ENCODE results near the gene FAXDC2.
"Not testable (repeated sequence)": the region's sequence is repeated elsewhere in the genome, so short reads cannot be mapped to it uniquely, and the experiment has no call there.

FAXDC2 gene

GRCh38 chr5:154829589-154830218, 20.7 kb downstream of the FAXDC2 start:
- no peak for DNase-seq

- peak; percentile 9 for DNase-seq
Measured at GRCh38 chr5:154829181-154829588, 21.2 kb downstream of the FAXDC2 start.

GRCh38 chr5:154824070-154824469, 26.3 kb downstream of the FAXDC2 start:
- DNase-seq: no peak

- DNase-seq: no peak
Measured at GRCh38 chr5:154823605-154824004, 26.8 kb downstream of the FAXDC2 start.

- not testable (repeated sequence) for DNase-seq
Measured at GRCh38 chr5:154822896-154823295, 27.5 kb downstream of the FAXDC2 start.

GRCh38 chr5:154820383-154820782, 30.0 kb downstream of the FAXDC2 start:
- no peak for DNase-seq

- DNase-seq: no peak
Measured at GRCh38 chr5:154819546-154819945, 30.9 kb downstream of the FAXDC2 start.

- no peak for DNase-seq
Measured at GRCh38 chr5:154818471-154819116, 31.8 kb downstream of the FAXDC2 start.

GRCh38 chr5:154817815-154818214, 32.6 kb downstream of the FAXDC2 start:
- no peak for DNase-seq

GRCh38 chr5:154816891-154817492, 33.4 kb downstream of the FAXDC2 start:
- no peak for DNase-seq

GRCh38 chr5:154815684-154816247, 34.6 kb downstream of the FAXDC2 start:
- no peak for DNase-seq

GRCh38 chr5:154815025-154815424, 35.4 kb downstream of the FAXDC2 start:
- no peak for DNase-seq

GRCh38 chr5:154813736-154814135, 36.7 kb downstream of the FAXDC2 start:
- DNase-seq: no peak

- DNase-seq: no peak
Measured at GRCh38 chr5:154813158-154813557, 37.2 kb downstream of the FAXDC2 start.

GRCh38 chr5:154811653-154812465, 38.5 kb downstream of the FAXDC2 start:
- peak; percentile 23 for DNase-seq

GRCh38 chr5:154811239-154811638, 39.2 kb downstream of the FAXDC2 start:
- no peak for DNase-seq

- DNase-seq: no peak
Measured at GRCh38 chr5:154806176-154806575, 44.2 kb downstream of the FAXDC2 start.

- DNase-seq: no peak
Measured at GRCh38 chr5:154802050-154802449, 48.4 kb downstream of the FAXDC2 start.

- no peak for DNase-seq
Measured at GRCh38 chr5:154801083-154801482, 49.3 kb downstream of the FAXDC2 start.

GRCh38 chr5:154800582-154800981, 49.8 kb downstream of the FAXDC2 start:
- no peak for DNase-seq

GRCh38 chr5:154797762-154798161, 52.6 kb downstream of the FAXDC2 start:
- DNase-seq: no peak

- DNase-seq: no peak
Measured at GRCh38 chr5:154795235-154795596, 55.2 kb downstream of the FAXDC2 start.

GRCh38 chr5:154794525-154795234, 55.7 kb downstream of the FAXDC2 start:
- no peak for DNase-seq

Data from NCI-H774 (cell line).